Body of pancreas (tissue), 4 donors: ENCODE results near the gene TSGA10IP.

Experiments used
- POLR2A ChIP-seq, 3 donors: fragments of 450-650 bp; IDR thresholded peaks; one replicate each; pipeline ENCODE4 v1.6.1; 2016; ENCODE audit warnings: antibody characterized with exemption in 3 of 3, mild to moderate bottlenecking in 2 of 3
- TF ChIP-seq, protein P1 (sequence below), 7 experiments: fragments of 450-650 bp in 4 of 7; fragments of 200-600 bp in 3 of 7; sonication (generic) in 3 of 7; IDR thresholded peaks; one replicate each; pipeline ENCODE4 v1.5.1; 2016 to 2019; ENCODE audit warnings: antibody characterized with exemption in 7 of 7

DNA sequence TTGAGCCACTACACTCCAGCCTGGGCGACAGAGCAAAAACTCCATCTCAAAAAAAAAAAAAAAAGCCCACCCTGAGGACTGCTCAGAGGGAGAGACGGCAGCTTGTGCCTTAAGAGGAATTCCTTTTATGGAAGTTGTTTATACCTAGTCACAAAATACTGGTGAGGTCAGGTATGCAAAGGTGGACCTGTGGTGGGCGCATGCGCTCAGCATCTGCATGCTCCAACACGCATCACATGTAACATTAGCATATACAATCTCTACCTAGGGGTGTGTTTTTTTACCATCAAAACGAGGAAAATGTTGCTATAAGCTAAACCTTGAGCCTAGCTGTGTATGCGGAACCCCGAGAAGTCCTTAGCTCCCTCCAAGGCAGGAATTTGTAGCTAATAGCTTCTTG is 9.5 kb downstream of the TSGA10IP start:
- TF ChIP-seq, protein P1, sequence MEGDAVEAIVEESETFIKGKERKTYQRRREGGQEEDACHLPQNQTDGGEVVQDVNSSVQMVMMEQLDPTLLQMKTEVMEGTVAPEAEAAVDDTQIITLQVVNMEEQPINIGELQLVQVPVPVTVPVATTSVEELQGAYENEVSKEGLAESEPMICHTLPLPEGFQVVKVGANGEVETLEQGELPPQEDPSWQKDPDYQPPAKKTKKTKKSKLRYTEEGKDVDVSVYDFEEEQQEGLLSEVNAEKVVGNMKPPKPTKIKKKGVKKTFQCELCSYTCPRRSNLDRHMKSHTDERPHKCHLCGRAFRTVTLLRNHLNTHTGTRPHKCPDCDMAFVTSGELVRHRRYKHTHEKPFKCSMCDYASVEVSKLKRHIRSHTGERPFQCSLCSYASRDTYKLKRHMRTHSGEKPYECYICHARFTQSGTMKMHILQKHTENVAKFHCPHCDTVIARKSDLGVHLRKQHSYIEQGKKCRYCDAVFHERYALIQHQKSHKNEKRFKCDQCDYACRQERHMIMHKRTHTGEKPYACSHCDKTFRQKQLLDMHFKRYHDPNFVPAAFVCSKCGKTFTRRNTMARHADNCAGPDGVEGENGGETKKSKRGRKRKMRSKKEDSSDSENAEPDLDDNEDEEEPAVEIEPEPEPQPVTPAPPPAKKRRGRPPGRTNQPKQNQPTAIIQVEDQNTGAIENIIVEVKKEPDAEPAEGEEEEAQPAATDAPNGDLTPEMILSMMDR (IDR thresholded peaks at IDR 0.05) = no peak
- no peak for TF ChIP-seq POLR2A (IDR thresholded peaks at IDR 0.05)
